Activated CD8-positive, alpha-beta memory T cell treated with anti-CD3 and anti-CD28 coated beads, Interleukin-2, amount 10 ng/mL, durations not matched to agents 7 days and 5 days (primary cell): Measurements from ENCODE around the gene GATC. TPM values are rescaled to one million over a fixed set of nuclear protein-coding genes. Genes with fewer than 3 reads are reported as not detected.
A peak's percentile ranks its signal among the peaks of the same experiment; 100 is the strongest.
"Not testable (repeated sequence)": the region's sequence is repeated elsewhere in the genome, so short reads cannot be mapped to it uniquely, and the experiment has no call there.

Experiments
- ATAC-seq: fragments of 150-1000 bp; cut with Tn5 transposase; one replicate; pipeline ENCODE4 v1.10.0; 2021; ENCODE audit warnings: moderate library complexity
- CTCF ChIA-PET: fragments of 350-600 bp; sonication (Branson Sonifier 250); formaldehyde crosslinking; loops from one replicate; lab custom pipeline; 2021; ENCODE audit warnings: antibody characterized with exemption; lab: Charles Lee
- DNase-seq: peaks from one replicate; pipeline ENCODE4 v3.0.0-alpha.2; 2020
- H3K27ac Mint-ChIP-seq: one replicate; pipeline ENCODE4 v1.8.0; 2021; ENCODE audit warnings: mild to moderate bottlenecking, mixed read lengths
- H3K27me3 Mint-ChIP-seq: one replicate; pipeline ENCODE4 v1.8.0; 2021; ENCODE audit warnings: mixed read lengths
- H3K36me3 Mint-ChIP-seq: one replicate; pipeline ENCODE4 v1.8.0; 2021; ENCODE audit warnings: mild to moderate bottlenecking, mixed read lengths
- H3K4me1 Mint-ChIP-seq: one replicate; pipeline ENCODE4 v1.8.0; 2021; ENCODE audit warnings: mixed read lengths
- H3K4me3 Mint-ChIP-seq: one replicate; pipeline ENCODE4 v1.8.0; 2021; ENCODE audit warnings: mild to moderate bottlenecking, moderate library complexity, mixed read lengths
- H3K9me3 Mint-ChIP-seq: one replicate; pipeline ENCODE4 v1.8.0; 2022; ENCODE audit warnings: low read depth, mixed read lengths
- total RNA-seq, 2 experiments: library from RNA; stranded (reverse); gene quantifications; one replicate each; pipeline ENCODE4 v1.2.3, GENCODE V29; 2021

The GATC gene
- total RNA-seq, 2 experiments from 2014 or later: 25.3 to 32.7 TPM

- no peaks in the 10 kb centered on the region for H3K9me3 Mint-ChIP-seq
- no peaks in the 10 kb centered on the region for H3K27me3 Mint-ChIP-seq
- no peak overlapping the region for H3K27ac Mint-ChIP-seq
- no peak for DNase-seq
- CTCF ChIA-PET: interaction anchor here (1.2 to 3.9 kb wide), 3 partner anchors 11 to 15 kb away, joined by 3 to 13 read pairs (median 3); partner anchors contain the start of genes DYNLL1 and SRSF9
- no peak overlapping the region for H3K4me3 Mint-ChIP-seq
- peaks cover 2% of the 10 kb centered on the region for H3K36me3 Mint-ChIP-seq
- peak; percentile 51 for ATAC-seq
- peaks cover 14% of the 10 kb centered on the region for H3K4me1 Mint-ChIP-seq
These were observed 35.0 kb downstream of the GATC start for GRCh38 chr12:120481022-120481767.

GRCh38 chr12:120483621-120484020 is 37.4 kb downstream of the GATC start:
- H3K27ac Mint-ChIP-seq: no peak overlapping the region
- DNase-seq (no peak), ATAC-seq (no peak)
- CTCF ChIA-PET: interaction anchor here (1.0 to 3.9 kb wide), 3 partner anchors 13 to 203 kb away, joined by 3 to 13 read pairs (median 5); partner anchors contain the start of genes MLEC and SRSF9
- no peaks in the 10 kb centered on the region for H3K9me3 Mint-ChIP-seq
- no peaks in the 10 kb centered on the region for H3K27me3 Mint-ChIP-seq
- H3K4me1 Mint-ChIP-seq: peaks cover 14% of the 10 kb centered on the region
- peaks cover 2% of the 10 kb centered on the region for H3K36me3 Mint-ChIP-seq
- no peak overlapping the region for H3K4me3 Mint-ChIP-seq

GRCh38 chr12:120485961-120486881 is 40.0 kb downstream of the GATC start:
- peaks cover 2% of the 10 kb centered on the region for H3K4me1 Mint-ChIP-seq
- H3K27ac Mint-ChIP-seq: no peak overlapping the region
- H3K4me3 Mint-ChIP-seq: no peak overlapping the region
- peaks cover 2% of the 10 kb centered on the region for H3K36me3 Mint-ChIP-seq
- ATAC-seq (no peak), DNase-seq (no peak)
- CTCF ChIA-PET: interaction anchor here (1.0 to 1.7 kb wide), 2 partner anchors 10 to 13 kb away, joined by 3 to 5 read pairs; no protein-coding TSS in a partner anchor
- no peaks in the 10 kb centered on the region for H3K27me3 Mint-ChIP-seq
- no peaks in the 10 kb centered on the region for H3K9me3 Mint-ChIP-seq

- not testable (repeated sequence) for H3K27me3 Mint-ChIP-seq, H3K4me1 Mint-ChIP-seq, ATAC-seq, H3K36me3 Mint-ChIP-seq, DNase-seq, H3K9me3 Mint-ChIP-seq, H3K27ac Mint-ChIP-seq, H3K4me3 Mint-ChIP-seq
- CTCF ChIA-PET: interaction anchor here (0.8 to 1.9 kb wide), 3 partner anchors 9 to 21 kb away, joined by 3 to 5 read pairs (median 3); partner anchors contain the start of gene SRSF9
These were observed 41.3 kb downstream of the GATC start for GRCh38 chr12:120487552-120487951.

- H3K4me1 Mint-ChIP-seq: no peaks in the 10 kb centered on the region
- no peaks in the 10 kb centered on the region for H3K36me3 Mint-ChIP-seq
- H3K27me3 Mint-ChIP-seq: no peaks in the 10 kb centered on the region
- H3K9me3 Mint-ChIP-seq: no peaks in the 10 kb centered on the region
- no peak for ATAC-seq
- CTCF ChIA-PET: interaction anchor here (0.9 to 1.9 kb wide), 2 partner anchors 18 to 22 kb away, joined by 3 to 5 read pairs; partner anchors contain the start of gene SRSF9
- H3K4me3 Mint-ChIP-seq: no peak overlapping the region
- no peak overlapping the region for H3K27ac Mint-ChIP-seq
- DNase-seq: no peak
These were observed 41.9 kb downstream of the GATC start for GRCh38 chr12:120488057-120488640.

- no peaks in the 10 kb centered on the region for H3K27me3 Mint-ChIP-seq
- H3K27ac Mint-ChIP-seq: no peak overlapping the region
- no peak for DNase-seq
- H3K4me1 Mint-ChIP-seq: no peaks in the 10 kb centered on the region
- no peaks in the 10 kb centered on the region for H3K36me3 Mint-ChIP-seq
- no peaks in the 10 kb centered on the region for H3K9me3 Mint-ChIP-seq
- H3K4me3 Mint-ChIP-seq: no peak overlapping the region
- ATAC-seq: no peak
- CTCF ChIA-PET: interaction anchor here (1.9 to 4.5 kb wide), 2 partner anchors 19 to 23 kb away, joined by 5 to 22 read pairs; partner anchors contain the start of gene SRSF9
These were observed 42.8 kb downstream of the GATC start for GRCh38 chr12:120489018-120489417.

- H3K27me3 Mint-ChIP-seq: no peaks in the 10 kb centered on the region
- peaks cover 6% of the 10 kb centered on the region for H3K4me1 Mint-ChIP-seq
- H3K36me3 Mint-ChIP-seq: no peaks in the 10 kb centered on the region
- no peak overlapping the region for H3K4me3 Mint-ChIP-seq
- CTCF ChIA-PET: interaction anchor here (2.8 to 4.5 kb wide), 2 partner anchors 13 to 21 kb away, joined by 10 to 22 read pairs; partner anchors contain the start of gene SRSF9
- no peak for ATAC-seq
- DNase-seq: no peak
- H3K9me3 Mint-ChIP-seq: no peaks in the 10 kb centered on the region
- H3K27ac Mint-ChIP-seq: no peak overlapping the region
These were observed 44.1 kb downstream of the GATC start for GRCh38 chr12:120490325-120490724.

- Mint-ChIP-seq H3K27ac (no peak overlapping the region), H3K4me3 (no peak overlapping the region), H3K9me3 (no peaks in the 10 kb centered on the region), H3K36me3 (no peaks in the 10 kb centered on the region), H3K27me3 (no peaks in the 10 kb centered on the region), H3K4me1 (peaks cover 9% of the 10 kb centered on the region)
- ATAC-seq (no peak), DNase-seq (no peak)
- CTCF ChIA-PET: interaction anchor here (0.9 to 4.5 kb wide), 4 partner anchors 9 to 51 kb away, joined by 3 to 22 read pairs (median 8); partner anchors contain the start of gene SRSF9
These were observed 44.7 kb downstream of the GATC start for GRCh38 chr12:120490833-120491512.

GRCh38 chr12:120495186-120495730 is 49.0 kb downstream of the GATC start:
- H3K27me3 Mint-ChIP-seq: no peaks in the 10 kb centered on the region
- ATAC-seq (peak; percentile 0), DNase-seq (no peak)
- no peaks in the 10 kb centered on the region for H3K9me3 Mint-ChIP-seq
- H3K4me3 Mint-ChIP-seq: peak overlapping the region; percentile 84
- peak overlapping the region; percentile 54 for H3K27ac Mint-ChIP-seq
- CTCF ChIA-PET: interaction anchor here (0.9 to 5.3 kb wide), 7 partner anchors 21 to 65 kb away, joined by 3 to 29 read pairs (median 4); partner anchors contain the start of genes COX6A1 and SRSF9
- peaks cover 30% of the 10 kb centered on the region for H3K4me1 Mint-ChIP-seq
- peaks cover 17% of the 10 kb centered on the region for H3K36me3 Mint-ChIP-seq

GRCh38 chr12:120495731-120496412 is 49.6 kb downstream of the GATC start, which contains the start of gene DYNLL1:
Gene DYNLL1 (plus strand): TSS chr12:120496113. CDS start chr12:120496422, 309 bp downstream.
- CTCF ChIA-PET: interaction anchor here (0.5 to 5.3 kb wide), 15 partner anchors 10 to 202 kb away, joined by 3 to 29 read pairs (median 3); partner anchors contain the start of genes COX6A1 and SRSF9
- Mint-ChIP-seq H3K9me3 (no peaks in the 10 kb centered on the region), H3K4me3 (peak within 1 kb of the TSS; percentile 84), H3K4me1 (peaks cover 30% of the 10 kb centered on the region), H3K36me3 (peaks cover 17% of the 10 kb centered on the region), H3K27me3 (no peaks in the 10 kb centered on the region), H3K27ac (peak within 1 kb of the TSS; percentile 72)
- peak; percentile 96 for ATAC-seq
- peak; percentile 97 for DNase-seq
